ENCODE results near the gene CDC42EP5. TPM values are rescaled to one million over a fixed set of nuclear protein-coding genes. Genes with fewer than 3 reads are reported as not detected.

The CDC42EP5 gene
- total and polyA plus RNA-seq, 10 of the 15 experiments (the other 5 are each of a cell fraction or from before 2014, with no cell fraction given) = 0.42 to 1.8 (median 1.4) TPM; not detected in 6

DNA sequence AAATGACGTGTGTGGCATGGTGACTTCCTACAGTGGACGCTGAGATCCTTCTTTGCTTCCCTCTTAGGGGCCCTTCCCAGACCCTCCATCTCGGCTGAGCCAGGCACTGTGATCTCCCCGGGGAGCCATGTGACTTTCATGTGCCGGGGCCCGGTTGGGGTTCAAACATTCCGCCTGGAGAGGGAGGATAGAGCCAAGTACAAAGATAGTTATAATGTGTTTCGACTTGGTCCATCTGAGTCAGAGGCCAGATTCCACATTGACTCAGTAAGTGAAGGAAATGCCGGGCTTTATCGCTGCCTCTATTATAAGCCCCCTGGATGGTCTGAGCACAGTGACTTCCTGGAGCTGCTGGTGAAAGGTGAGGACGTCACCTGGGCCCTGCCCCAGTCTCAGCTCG, 34.7 kb upstream of the CDC42EP5 start:
- H4K20me1 ChIP-seq (ENCODE audit: control insufficient read depth, insufficient read depth) = no peaks in the 10 kb centered on the region
- intact Hi-C loops (cut with micrococcal nuclease; ENCODE audit: unreplicated experiment) (no loop called here), in situ Hi-C loops (cut with MboI) (no loop called here)
- H3K27ac ChIP-seq (ENCODE audit: control insufficient read depth, insufficient read depth) = no peak overlapping the region
- POLR2A ChIA-PET = no interaction called here
- DNase-seq (ENCODE audit: low read depth, low spot score) (no peak), ATAC-seq (no peak), FAIRE-seq (no peak)
- no peaks in the 10 kb centered on the region; the same call in 2 of the 3 replicates for H3K9me3 ChIP-seq (replicated peaks; ENCODE audit: control insufficient read depth, insufficient read depth, low read length)
- WGBS (ENCODE audit: insufficient coverage, insufficient replicate concordance, low lambda C conversion rate, missing lambda C conversion rate) = 31% methylated on average over 12 of the region's 12 CpGs
- no peaks in the 10 kb centered on the region for H3K79me2 ChIP-seq (ENCODE audit: control insufficient read depth, insufficient read depth, low read length)
- SMC1A ChIA-PET (ENCODE audit: uncharacterized antibody, unreplicated experiment) = no interaction called here
- CTCF ChIA-PET = interaction anchor here (0.6 to 1.2 kb wide), 3 partner anchors 10 to 167 kb away, joined by 3 to 4 read pairs (median 3); no protein-coding TSS in a partner anchor
- no TSS peak for BruUV-seq (replicated peaks)
- no peak overlapping the region for H3K9ac ChIP-seq (ENCODE audit: control insufficient read depth, insufficient read depth, low read length)
- no peaks in the 10 kb centered on the region for H3K36me3 ChIP-seq (ENCODE audit: control insufficient read depth in 2 of 2, insufficient read depth in 2 of 2, low read length in 1 of 2)
- TF ChIP-seq DPF2 (IDR thresholded peaks at IDR 0.05) = no peak
- TF ChIP-seq, protein P1, sequence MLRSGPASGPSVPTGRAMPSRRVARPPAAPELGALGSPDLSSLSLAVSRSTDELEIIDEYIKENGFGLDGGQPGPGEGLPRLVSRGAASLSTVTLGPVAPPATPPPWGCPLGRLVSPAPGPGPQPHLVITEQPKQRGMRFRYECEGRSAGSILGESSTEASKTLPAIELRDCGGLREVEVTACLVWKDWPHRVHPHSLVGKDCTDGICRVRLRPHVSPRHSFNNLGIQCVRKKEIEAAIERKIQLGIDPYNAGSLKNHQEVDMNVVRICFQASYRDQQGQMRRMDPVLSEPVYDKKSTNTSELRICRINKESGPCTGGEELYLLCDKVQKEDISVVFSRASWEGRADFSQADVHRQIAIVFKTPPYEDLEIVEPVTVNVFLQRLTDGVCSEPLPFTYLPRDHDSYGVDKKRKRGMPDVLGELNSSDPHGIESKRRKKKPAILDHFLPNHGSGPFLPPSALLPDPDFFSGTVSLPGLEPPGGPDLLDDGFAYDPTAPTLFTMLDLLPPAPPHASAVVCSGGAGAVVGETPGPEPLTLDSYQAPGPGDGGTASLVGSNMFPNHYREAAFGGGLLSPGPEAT (IDR thresholded peaks at IDR 0.05; ENCODE audit: low read depth) = no peak
- TF ChIP-seq FOXM1 (IDR thresholded peaks at IDR 0.05; ENCODE audit: low read depth, low read length) = no peak
- TF ChIP-seq TCF7 (IDR thresholded peaks at IDR 0.05; ENCODE audit: borderline replicate concordance) = no peak
- no peak for TF ChIP-seq CHD4 (IDR thresholded peaks at IDR 0.05)
- no peak for TF ChIP-seq BRCA1 (IDR thresholded peaks at IDR 0.05; ENCODE audit: low read depth, low read length)
- TF ChIP-seq, protein P2, sequence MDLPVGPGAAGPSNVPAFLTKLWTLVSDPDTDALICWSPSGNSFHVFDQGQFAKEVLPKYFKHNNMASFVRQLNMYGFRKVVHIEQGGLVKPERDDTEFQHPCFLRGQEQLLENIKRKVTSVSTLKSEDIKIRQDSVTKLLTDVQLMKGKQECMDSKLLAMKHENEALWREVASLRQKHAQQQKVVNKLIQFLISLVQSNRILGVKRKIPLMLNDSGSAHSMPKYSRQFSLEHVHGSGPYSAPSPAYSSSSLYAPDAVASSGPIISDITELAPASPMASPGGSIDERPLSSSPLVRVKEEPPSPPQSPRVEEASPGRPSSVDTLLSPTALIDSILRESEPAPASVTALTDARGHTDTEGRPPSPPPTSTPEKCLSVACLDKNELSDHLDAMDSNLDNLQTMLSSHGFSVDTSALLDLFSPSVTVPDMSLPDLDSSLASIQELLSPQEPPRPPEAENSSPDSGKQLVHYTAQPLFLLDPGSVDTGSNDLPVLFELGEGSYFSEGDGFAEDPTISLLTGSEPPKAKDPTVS (IDR thresholded peaks at IDR 0.05; ENCODE audit: low read depth, low read length) = no peak
- no peak for TF ChIP-seq ZNF217 (IDR thresholded peaks at IDR 0.05)
- no peak for TF ChIP-seq ASH2L (IDR thresholded peaks at IDR 0.05; ENCODE audit: borderline replicate concordance, low read depth)
- no peak for TF ChIP-seq CBX3 (IDR thresholded peaks at IDR 0.05; ENCODE audit: borderline replicate concordance, low read depth)
- no peak for TF ChIP-seq PAX8 (IDR thresholded peaks at IDR 0.05)
- TF ChIP-seq, protein P3, sequence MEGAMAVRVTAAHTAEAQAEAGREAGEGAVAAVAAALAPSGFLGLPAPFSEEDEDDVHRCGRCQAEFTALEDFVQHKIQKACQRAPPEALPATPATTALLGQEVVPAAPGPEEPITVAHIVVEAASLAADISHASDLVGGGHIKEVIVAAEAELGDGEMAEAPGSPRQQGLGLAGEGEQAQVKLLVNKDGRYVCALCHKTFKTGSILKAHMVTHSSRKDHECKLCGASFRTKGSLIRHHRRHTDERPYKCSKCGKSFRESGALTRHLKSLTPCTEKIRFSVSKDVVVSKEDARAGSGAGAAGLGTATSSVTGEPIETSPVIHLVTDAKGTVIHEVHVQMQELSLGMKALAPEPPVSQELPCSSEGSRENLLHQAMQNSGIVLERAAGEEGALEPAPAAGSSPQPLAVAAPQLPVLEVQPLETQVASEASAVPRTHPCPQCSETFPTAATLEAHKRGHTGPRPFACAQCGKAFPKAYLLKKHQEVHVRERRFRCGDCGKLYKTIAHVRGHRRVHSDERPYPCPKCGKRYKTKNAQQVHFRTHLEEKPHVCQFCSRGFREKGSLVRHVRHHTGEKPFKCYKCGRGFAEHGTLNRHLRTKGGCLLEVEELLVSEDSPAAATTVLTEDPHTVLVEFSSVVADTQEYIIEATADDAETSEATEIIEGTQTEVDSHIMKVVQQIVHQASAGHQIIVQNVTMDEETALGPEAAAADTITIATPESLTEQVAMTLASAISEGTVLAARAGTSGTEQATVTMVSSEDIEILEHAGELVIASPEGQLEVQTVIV (IDR thresholded peaks at IDR 0.05; ENCODE audit: borderline replicate concordance, partially characterized antibody) = no peak
- no peak for TF ChIP-seq RAD51 (IDR thresholded peaks at IDR 0.05)
- no peak for TF ChIP-seq SRF (IDR thresholded peaks at IDR 0.05; ENCODE audit: low read depth in 2 of 2, low read length in 2 of 2)
- TF ChIP-seq MYB (IDR thresholded peaks at IDR 0.05; ENCODE audit: borderline replicate concordance, low read depth, low read length) = no peak
- no peak for TF ChIP-seq RCOR1 (conservative IDR thresholded peaks at IDR 0.05; ENCODE audit: low read depth, low read length)
- H3K4me1 ChIP-seq (ENCODE audit: control insufficient read depth, insufficient read depth, low read length) = peaks cover 8% of the 10 kb centered on the region
- H2AFZ ChIP-seq (ENCODE audit: control insufficient read depth, low read depth, low read length) = no peak overlapping the region
- H3K4me3 ChIP-seq = no peak overlapping the region
- H3K27me3 ChIP-seq (replicated peaks in 1 of 2; ENCODE audit: control insufficient read depth in 2 of 2, insufficient read depth in 2 of 2, low read length in 1 of 2) = no peaks in the 10 kb centered on the region
- H3K4me2 ChIP-seq (ENCODE audit: control insufficient read depth, insufficient read depth) = no peak overlapping the region
- RAD21 ChIA-PET (ENCODE audit: unreplicated experiment) = no interaction called here

Measured in GM12878 (cell line).